GM19328 (cell line): ENCODE measurements around the gene BCL2L11.

Source experiments
- ATAC-seq: cut with Tn5 transposase; IDR thresholded peaks from one replicate; pipeline ENCODE4 v1.9.1; 2021; ENCODE audit warnings: mild to moderate bottlenecking, moderate library complexity; ENCODE audit not compliant: unreplicated experiment

The BCL2L11 gene

GRCh38 chr2:111142101-111142500, 21.4 kb downstream of the BCL2L11 start:
- no peak for ATAC-seq

- no peak for ATAC-seq
Measured at GRCh38 chr2:111143107-111143842, 22.6 kb downstream of the BCL2L11 start.

- ATAC-seq, result no peak
Measured at GRCh38 chr2:111143843-111144198, 23.1 kb downstream of the BCL2L11 start.

GRCh38 chr2:111145103-111145760, 24.5 kb downstream of the BCL2L11 start:
- no peak for ATAC-seq

GRCh38 chr2:111145951-111146350, 25.2 kb downstream of the BCL2L11 start:
- ATAC-seq, result no peak

GRCh38 chr2:111148225-111148873, 27.6 kb downstream of the BCL2L11 start:
- ATAC-seq, result no peak

GRCh38 chr2:111148925-111149324, 28.2 kb downstream of the BCL2L11 start:
- no peak for ATAC-seq

- no peak for ATAC-seq
Measured at GRCh38 chr2:111149882-111150455, 29.3 kb downstream of the BCL2L11 start.

- ATAC-seq, result no peak
Measured at GRCh38 chr2:111154758-111155157, 34.0 kb downstream of the BCL2L11 start.

GRCh38 chr2:111155610-111156009, 34.9 kb downstream of the BCL2L11 start:
- no peak for ATAC-seq

GRCh38 chr2:111156529-111156928, 35.8 kb downstream of the BCL2L11 start:
- ATAC-seq, result no peak

- ATAC-seq, result peak; percentile 42
Measured at GRCh38 chr2:111157071-111157661, 36.5 kb downstream of the BCL2L11 start.

GRCh38 chr2:111157798-111158197, 37.1 kb downstream of the BCL2L11 start:
- peak; percentile 54 for ATAC-seq

GRCh38 chr2:111159641-111160040, 38.9 kb downstream of the BCL2L11 start:
- no peak for ATAC-seq

GRCh38 chr2:111160758-111161157, 40.0 kb downstream of the BCL2L11 start:
- no peak for ATAC-seq

GRCh38 chr2:111161971-111162370, 41.3 kb downstream of the BCL2L11 start:
- no peak for ATAC-seq

GRCh38 chr2:111162718-111163331, 42.1 kb downstream of the BCL2L11 start:
- ATAC-seq, result no peak

GRCh38 chr2:111164078-111164477, 43.4 kb downstream of the BCL2L11 start:
- ATAC-seq, result no peak

GRCh38 chr2:111165084-111165483, 44.4 kb downstream of the BCL2L11 start:
- no peak for ATAC-seq

- no peak for ATAC-seq
Measured at GRCh38 chr2:111166115-111166514, 45.4 kb downstream of the BCL2L11 start.
